Measurements from ENCODE around the gene NSDHL. TPM values are rescaled to one million over a fixed set of nuclear protein-coding genes. Genes with fewer than 3 reads are reported as not detected.

Gene NSDHL
- total RNA-seq, 1 experiment from 2014 or later: 31.6 TPM

DNA sequence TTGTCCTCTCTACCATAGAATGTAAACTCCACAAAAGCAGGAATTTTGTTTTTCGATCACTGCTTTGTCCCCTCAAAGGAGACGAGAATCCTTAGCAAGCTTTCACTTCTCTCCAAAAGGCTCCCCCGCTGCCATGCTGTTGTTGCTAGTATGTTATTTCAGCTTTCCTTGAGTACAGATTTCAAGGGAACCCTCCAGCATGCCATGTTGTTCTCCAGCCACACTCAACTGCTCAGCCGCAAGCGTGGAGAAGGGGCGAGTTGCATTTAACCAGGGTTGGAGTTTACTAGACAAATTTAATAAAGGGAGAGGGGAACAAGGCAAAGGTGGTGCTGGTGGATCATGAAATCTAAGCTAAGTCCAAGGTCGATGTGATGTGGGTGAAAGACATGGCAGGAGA, 23.1 kb downstream of the NSDHL start:
- peaks cover 49% of the 10 kb centered on the region for H3K9me3 ChIP-seq (ENCODE audit: control insufficient read depth, low read depth, low read length)
- H3K27ac ChIP-seq (ENCODE audit: insufficient read length, low read depth, low read length): no peak overlapping the region
- peaks cover 36 to 66% (median 52%) of the 10 kb centered on the region in 3 experiments for H3K36me3 Mint-ChIP-seq (ENCODE audit: insufficient read depth in 1 of 3, low read depth in 3 of 3)
- H2BK120ac ChIP-seq (ENCODE audit: low read depth, low read length, poor library complexity, severe bottlenecking): no peak overlapping the region
- TF ChIP-seq, protein P1, sequence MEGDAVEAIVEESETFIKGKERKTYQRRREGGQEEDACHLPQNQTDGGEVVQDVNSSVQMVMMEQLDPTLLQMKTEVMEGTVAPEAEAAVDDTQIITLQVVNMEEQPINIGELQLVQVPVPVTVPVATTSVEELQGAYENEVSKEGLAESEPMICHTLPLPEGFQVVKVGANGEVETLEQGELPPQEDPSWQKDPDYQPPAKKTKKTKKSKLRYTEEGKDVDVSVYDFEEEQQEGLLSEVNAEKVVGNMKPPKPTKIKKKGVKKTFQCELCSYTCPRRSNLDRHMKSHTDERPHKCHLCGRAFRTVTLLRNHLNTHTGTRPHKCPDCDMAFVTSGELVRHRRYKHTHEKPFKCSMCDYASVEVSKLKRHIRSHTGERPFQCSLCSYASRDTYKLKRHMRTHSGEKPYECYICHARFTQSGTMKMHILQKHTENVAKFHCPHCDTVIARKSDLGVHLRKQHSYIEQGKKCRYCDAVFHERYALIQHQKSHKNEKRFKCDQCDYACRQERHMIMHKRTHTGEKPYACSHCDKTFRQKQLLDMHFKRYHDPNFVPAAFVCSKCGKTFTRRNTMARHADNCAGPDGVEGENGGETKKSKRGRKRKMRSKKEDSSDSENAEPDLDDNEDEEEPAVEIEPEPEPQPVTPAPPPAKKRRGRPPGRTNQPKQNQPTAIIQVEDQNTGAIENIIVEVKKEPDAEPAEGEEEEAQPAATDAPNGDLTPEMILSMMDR (conservative IDR thresholded peaks at IDR 0.05): no peak
- H4K5ac ChIP-seq (ENCODE audit: insufficient read length, low read depth, low read length): no peak overlapping the region
- H3K79me2 ChIP-seq (ENCODE audit: insufficient read depth, low read length): no peaks in the 10 kb centered on the region
- no peak overlapping the region for H4K8ac ChIP-seq (replicated peaks; ENCODE audit: insufficient read length, low read depth, low read length)
- no peak overlapping the region for H3K9ac ChIP-seq (ENCODE audit: extremely low read depth, insufficient read length, low read length)
- no peaks in the 10 kb centered on the region for H3K23me2 ChIP-seq (ENCODE audit: insufficient read length, low read depth, low read length, poor library complexity, severe bottlenecking)
- no peak overlapping the region for H2BK20ac ChIP-seq (ENCODE audit: low read depth, low read length, poor library complexity, severe bottlenecking)
- no peak overlapping the region for H3K4me2 ChIP-seq (ENCODE audit: insufficient read depth, insufficient read length, low read length)
- no peak overlapping the region for H2BK5ac ChIP-seq (ENCODE audit: insufficient read length, low read length)
- no peaks in the 10 kb centered on the region for H3K79me1 ChIP-seq (ENCODE audit: insufficient read depth, low read depth, low read length, poor library complexity, severe bottlenecking)
- H3K27me3 ChIP-seq (ENCODE audit: insufficient read depth, low read length): no peaks in the 10 kb centered on the region
- H3K27ac Mint-ChIP-seq: no peak overlapping the region
- H2AK5ac ChIP-seq (ENCODE audit: insufficient read length, low read length): no peak overlapping the region
- H4K91ac ChIP-seq (ENCODE audit: insufficient read length, low read depth, low read length): no peak overlapping the region
- H3K23ac ChIP-seq (ENCODE audit: insufficient read length, low read depth, low read length): no peak overlapping the region
- no peaks in the 10 kb centered on the region for H3K27me3 Mint-ChIP-seq (ENCODE audit: low read depth)
- no peak overlapping the region for H3K4ac ChIP-seq (ENCODE audit: low read depth, low read length)
- H4K20me1 ChIP-seq (ENCODE audit: control insufficient read depth, insufficient read depth, insufficient read length): no peaks in the 10 kb centered on the region
- no peak overlapping the region for H2AFZ ChIP-seq (ENCODE audit: low read length)
- no peak overlapping the region for H2BK12ac ChIP-seq (ENCODE audit: insufficient read length, low read depth, low read length)
- no peak overlapping the region for H3T11ph ChIP-seq (ENCODE audit: low read length)
- H3K9me3 Mint-ChIP-seq: peaks cover 59 to 73% of the 10 kb centered on the region in 2 experiments
- H3K18ac ChIP-seq (ENCODE audit: insufficient read length, low read depth, low read length): no peak overlapping the region
- H3K4me1 ChIP-seq (ENCODE audit: insufficient read depth, low read length): no peaks in the 10 kb centered on the region
- no CpG with 5 or more reads among the region's 7 CpGs for WGBS (ENCODE audit: extremely low coverage, insufficient read length, low lambda C conversion rate)
- H3K56ac ChIP-seq (ENCODE audit: insufficient read length, low read depth, low read length): no peak overlapping the region
- no peak overlapping the region for H3K14ac ChIP-seq (ENCODE audit: insufficient read depth, low read length)
- H2BK15ac ChIP-seq (ENCODE audit: low read depth, low read length): no peak overlapping the region
- H3K4me1 Mint-ChIP-seq: no peaks in the 10 kb centered on the region
- H3K4me3 Mint-ChIP-seq: no peak overlapping the region
- no peak for DNase-seq

Measured in H9 (cell line).